Fibroblast of skin of abdomen (primary cell): ENCODE measurements around the gene SNRNP70.

Experiments
- DNase-seq: peaks from one replicate; pipeline ENCODE4 v3.0.0-alpha.2; 2013

Gene SNRNP70

DNA sequence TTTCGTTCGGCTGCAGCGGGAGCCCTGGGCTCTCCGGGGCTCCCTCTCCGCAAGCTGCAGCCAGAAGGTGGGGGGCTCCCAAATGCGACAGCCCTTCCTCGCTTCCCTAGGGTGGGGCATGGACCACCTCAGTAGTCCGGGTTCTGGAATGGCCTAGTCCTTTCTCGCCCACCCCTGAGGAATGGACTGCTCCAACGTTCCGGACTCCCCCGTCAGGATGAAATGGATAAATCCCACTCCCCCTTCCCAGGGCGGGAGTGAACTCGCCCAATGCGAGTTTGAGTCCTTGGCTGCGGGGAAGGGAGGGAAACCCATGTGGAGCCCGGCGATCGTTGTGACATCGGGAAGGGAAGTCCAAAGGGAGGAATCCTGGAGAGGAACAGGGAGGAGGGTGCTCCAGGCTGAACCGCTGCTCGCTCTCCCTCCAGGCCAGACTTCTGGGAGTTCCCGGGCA lies 64.4 kb downstream of the SNRNP70 start:
- peak; percentile 89 for DNase-seq

DNA sequence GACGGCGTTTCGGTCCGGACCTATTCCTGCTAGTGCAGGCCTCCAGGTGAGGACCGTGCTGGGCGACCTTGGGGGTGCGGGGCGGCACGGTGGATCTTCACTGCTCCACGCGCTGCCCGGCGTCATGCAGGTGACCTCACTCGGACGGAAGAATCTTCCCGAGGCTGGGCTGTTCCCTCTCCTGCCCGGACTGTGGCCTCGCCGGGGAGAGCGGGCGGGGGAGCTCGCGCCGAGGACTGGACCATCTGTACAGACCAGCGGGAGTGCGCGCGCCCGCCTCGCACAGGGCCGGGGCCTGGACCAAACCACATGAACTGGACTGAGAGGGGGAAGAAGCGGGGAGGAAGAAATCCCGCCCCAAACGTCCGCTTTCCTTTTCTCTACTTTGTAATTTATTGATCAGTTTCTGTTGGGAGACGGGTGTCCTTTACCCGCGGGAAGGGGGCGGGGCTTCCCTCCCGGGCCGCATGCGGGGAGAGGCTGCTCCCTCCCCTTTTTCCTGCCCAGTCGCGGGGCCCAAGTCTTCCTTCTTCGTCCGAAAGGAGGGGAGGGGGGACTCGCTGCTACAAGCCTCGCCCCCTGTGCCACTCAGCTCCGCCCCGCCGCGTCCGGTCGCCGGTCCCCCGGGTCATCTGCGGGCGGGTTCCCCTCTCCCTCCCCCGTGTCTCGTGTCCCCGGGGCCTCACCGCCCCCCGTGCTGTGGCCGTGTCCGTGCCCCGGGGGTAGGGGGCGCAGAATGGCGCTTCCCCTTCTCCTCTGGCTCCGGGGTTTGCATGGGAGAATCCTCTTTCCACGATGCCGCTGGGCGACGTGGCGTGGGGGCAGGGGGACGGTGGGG lies 65.1 kb downstream of the SNRNP70 start:
- DNase-seq, result peak; percentile 85

- DNase-seq, result no peak
Measured at GRCh38 chr19:49150944-49151243, 65.6 kb downstream of the SNRNP70 start.

- DNase-seq, result peak; percentile 31
Measured at GRCh38 chr19:49151267-49152118, 66.2 kb downstream of the SNRNP70 start.

GRCh38 chr19:49152119-49152550 lies 66.9 kb downstream of the SNRNP70 start:
- no peak for DNase-seq

DNA sequence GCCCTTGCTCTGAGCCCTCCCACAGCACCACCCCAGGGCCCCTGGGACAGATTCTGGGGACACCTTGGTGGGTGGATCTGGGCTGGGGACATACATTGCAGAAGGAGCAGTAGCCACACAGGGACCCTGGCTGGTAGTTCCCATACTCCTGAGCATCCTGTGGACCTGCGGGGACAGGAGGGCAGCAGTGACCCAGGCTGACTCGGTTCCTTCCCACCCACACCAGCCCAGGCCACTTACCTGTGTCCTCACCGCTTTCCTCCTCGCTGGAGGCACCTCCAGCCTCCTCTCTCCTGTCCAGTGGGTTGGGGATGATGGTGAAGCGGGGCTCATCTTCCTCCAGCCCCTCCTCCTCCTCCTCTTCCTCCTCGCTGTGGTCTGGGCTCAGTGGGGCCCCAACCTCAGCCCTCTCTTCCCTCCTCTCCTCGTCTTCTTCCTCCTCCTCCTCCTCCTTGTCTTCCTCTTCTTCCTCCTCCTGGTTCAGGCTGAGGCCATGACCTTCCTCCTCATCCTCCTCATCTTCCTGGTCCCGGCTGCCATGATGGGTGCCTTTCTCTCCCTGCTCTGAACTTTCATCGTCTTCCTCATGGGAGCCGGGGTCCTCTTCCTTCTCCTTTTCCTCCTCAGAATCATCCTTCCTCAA lies 68.0 kb downstream of the SNRNP70 start:
- DNase-seq, result no peak

GRCh38 chr19:49154279-49154678 lies 69.0 kb downstream of the SNRNP70 start:
- DNase-seq, result no peak

DNA sequence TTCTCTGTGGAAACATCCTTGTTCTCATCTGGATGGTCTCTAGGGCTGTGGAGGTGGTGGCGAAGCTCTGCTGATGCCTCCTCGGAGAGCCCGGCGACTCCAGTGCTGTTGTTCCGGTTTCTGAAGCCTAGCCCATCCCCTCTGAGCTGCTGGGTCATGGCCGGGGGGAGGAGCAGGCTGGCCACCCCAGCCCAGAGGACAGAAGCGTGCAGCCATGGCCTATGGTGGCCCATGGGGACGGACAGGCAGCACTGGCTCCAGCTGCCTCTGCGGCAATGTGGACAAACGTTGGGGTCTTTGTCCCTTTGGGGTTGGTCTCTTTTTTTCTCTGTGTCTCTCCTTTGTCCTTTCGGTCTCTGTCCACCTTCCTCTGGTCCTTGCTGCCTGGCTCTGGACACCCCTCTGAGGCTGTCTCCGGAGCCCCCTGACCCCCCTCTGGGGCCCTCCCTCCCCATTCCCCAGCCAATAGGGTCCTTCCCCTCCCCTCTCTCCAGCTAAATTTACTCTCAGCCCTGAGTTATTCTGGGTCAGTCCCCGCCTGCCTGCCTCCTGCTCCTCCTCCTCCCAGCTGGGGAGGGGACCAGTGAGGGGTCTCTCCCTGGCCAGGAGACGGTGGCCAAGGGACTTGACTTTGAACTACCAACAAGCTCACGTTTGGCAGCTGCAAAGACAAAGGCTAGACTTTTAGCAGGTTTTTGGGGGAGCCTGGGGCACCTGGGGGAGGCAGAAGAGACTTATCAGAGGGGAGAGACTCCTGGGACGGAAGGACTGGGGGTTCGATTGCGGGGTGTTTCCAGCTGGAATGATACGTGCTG lies 70.0 kb downstream of the SNRNP70 start, which contains the start of gene HRC:
TSS of gene HRC (minus strand) at position 392 of the 815 bp plus-strand sequence. CDS start at position 233, 159 bp downstream.
- no peak for DNase-seq

GRCh38 chr19:49155820-49156346 lies 70.6 kb downstream of the SNRNP70 start:
- DNase-seq, result no peak

DNA sequence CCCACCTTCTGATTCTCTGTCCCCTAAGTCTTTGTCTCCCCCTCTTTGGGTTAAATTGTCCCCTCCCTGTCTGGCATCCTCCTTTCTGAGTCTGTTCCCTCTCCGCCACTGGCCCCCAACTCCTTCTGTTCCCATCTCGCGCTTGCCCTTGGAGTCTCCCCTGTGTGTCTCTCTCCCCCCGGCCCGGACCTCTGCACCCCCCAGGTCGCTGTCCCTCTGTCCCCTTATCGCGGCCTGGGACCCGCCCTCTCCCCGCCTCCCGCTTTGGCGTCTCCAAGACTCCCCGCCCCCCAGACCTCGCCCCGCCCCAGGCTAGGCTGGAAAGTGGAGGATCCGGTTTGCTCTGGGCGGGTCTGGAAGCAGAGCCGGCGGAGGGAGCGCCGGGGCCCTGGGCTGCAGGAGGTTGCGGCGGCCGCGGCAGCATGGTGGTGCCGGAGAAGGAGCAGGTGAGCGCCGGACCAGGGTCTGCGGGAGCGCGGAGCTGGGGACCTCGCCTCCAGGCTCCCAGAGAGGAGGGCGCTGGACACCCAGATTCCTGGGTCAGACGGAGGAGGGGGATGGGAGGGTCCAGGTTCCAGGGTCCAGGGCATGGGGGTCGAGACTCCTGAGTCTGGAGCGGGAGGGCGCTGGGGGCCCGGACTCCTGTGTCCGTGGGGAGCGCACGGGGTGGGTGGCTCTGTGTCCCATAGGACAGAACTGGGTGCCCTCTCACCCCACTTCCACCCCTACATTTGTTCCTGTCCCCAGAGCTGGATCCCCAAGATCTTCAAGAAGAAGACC lies 72.4 kb downstream of the SNRNP70 start, which contains the start of gene TRPM4:
TSS of gene TRPM4 (plus strand) at position 348 of the 780 bp plus-strand sequence. CDS start at position 423, 75 bp downstream.
- peak; percentile 78 for DNase-seq
